Measurements from ENCODE around the gene CLP1.
"Not testable (repeated sequence)": the region's sequence is repeated elsewhere in the genome, so short reads cannot be mapped to it uniquely, and the experiment has no call there.

Gene CLP1

DNA sequence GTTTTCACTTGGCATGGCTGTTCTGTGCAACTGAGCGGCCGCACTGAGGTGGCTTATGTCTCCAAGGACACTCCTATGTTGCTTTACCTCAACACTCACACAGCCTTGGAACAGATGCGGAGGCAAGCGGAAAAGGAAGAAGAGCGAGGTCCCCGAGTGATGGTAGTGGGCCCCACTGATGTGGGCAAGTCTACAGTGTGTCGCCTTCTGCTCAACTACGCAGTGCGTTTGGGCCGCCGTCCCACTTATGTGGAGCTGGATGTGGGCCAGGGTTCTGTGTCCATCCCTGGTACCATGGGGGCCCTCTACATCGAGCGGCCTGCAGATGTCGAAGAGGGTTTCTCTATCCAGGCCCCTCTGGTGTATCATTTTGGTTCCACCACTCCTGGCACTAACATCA, 2.1 kb downstream of the CLP1 start:
- no peak for DNase-seq

DNA sequence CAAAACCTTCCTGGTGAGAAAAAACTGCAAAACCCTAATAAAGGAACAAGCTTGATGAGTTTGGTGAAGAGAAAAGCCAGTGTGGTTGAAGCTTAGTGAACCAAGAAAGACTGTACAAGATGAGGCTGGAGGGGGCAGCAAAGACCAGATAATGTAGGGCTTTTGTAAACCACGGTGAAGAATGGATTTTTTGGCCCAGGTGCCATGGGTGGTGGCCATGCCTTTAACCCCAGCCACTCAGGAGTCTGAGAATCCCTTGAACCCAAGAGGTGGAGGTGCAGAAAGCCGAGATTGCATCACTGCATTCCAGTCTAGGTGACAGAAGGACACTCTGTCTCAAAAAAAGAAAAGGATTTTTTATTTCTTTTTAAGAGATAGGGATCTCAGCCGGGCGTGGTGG, 5.3 kb downstream of the CLP1 start:
- DNase-seq: no peak

DNA sequence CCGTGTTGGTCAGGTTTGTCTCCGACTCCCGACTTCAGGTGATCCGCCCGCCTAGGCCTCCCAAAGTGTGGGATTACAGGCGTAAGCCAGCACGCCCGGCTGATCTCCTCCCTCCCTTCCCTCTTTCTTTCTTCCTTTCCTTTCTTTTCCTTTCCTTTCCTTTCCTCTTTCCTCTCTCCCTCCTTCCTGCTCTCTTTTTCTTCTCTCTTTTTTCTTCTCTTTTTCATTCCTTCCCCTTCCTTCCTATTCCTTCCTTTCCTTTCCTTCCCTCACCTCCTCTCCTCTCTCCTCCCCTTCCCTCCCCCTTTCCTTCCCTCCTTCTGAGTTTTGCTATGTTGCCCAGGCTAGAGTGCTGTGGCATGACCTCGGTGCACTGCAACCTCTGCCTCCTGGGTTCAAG, 6.4 kb downstream of the CLP1 start:
- DNase-seq: no peak

DNA sequence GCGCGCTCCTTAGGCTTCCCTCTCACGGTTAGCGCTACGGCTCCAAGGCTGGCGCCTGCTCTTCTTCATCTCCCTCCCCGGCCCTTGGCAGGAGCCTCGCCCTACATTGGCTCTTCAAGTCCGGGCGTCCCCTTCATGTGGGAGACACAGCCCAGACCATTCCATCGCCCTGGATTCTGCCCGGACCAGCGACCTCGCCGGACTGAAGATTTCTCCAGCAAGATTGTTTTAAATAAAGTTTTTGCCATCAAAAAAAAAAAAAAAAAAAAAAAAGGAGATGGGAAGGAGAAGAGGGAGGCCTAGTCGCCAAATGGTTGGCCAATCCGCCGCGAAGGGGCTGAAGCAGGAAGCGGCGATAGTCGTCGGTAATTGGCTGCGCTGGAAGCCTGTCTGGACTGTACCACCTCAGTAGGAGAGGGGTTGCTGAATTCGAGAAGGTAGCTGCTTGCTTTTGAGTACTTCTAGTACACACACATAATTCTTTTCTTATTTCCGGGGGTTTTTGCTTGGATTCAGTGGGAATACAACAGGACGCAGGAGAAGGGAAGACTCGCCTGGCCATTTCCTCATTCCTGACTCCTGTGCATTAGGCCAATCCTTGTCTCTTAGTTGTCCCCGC, 9.7 kb downstream of the CLP1 start:
- peak in 55 of 56 donors; percentile 87 to 100 (median 97) for DNase-seq

DNA sequence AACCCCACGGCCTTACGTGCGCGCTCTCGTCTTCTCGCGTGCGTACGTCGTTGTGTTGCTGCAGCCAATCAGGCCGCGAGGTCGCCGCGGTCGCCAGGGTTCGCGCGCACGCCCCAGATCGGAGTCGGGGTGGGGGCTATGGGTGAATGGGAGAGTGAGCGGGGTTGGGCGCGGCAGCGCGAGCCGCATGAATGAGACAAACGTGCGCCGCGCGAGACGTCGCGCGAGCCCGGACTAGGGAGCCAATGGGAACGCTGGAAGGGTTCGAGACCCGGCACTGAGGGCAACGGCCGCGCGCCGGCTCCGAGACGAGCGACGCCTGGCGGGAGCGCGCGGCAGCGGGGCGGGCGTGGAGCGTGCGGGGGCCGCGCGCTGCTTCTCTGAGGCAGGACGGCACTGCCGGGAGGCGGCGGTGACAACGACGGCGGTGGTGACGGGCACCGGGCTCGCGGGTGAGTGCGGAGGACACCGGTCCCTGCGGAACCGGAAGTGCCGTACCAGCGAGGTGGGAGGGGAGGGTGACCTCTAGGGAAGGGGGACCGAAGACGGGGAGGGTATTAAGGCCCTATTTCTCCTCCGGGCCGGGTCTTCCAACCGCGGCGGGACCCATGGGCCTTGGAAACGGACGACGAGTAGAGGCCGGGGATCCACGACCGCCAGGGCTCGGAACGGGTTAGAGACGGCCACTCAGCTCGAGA, 10.3 kb downstream of the CLP1 start, which contains the start of gene ZDHHC5:
Gene ZDHHC5, plus strand, starts transcription at position 379 of the 698 bp plus-strand sequence. CDS start 4,977 bp downstream, outside the sequence.
- peak; percentile 82 to 100 (median 99) for DNase-seq

DNA sequence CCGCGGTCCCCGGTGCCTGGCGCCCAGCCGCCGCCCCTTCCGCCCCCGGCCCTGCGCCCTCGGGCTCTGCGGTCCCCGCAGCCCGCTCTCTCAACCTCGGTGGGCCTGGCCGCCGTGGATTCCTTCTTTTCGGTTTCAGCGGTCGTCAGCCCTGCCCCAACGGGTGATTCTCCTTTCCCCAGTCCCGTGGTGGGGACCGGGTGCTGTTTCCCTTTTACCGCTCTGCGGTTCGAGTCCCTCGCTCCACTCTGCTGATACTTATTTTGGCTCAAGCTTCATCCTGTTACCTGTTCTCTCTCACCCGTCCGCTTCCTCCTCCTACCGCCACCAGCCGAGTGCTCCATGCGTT, 10.8 kb downstream of the CLP1 start:
- DNase-seq: peak in 5 of 56 donors; percentile 34 to 58 (median 38)

DNA sequence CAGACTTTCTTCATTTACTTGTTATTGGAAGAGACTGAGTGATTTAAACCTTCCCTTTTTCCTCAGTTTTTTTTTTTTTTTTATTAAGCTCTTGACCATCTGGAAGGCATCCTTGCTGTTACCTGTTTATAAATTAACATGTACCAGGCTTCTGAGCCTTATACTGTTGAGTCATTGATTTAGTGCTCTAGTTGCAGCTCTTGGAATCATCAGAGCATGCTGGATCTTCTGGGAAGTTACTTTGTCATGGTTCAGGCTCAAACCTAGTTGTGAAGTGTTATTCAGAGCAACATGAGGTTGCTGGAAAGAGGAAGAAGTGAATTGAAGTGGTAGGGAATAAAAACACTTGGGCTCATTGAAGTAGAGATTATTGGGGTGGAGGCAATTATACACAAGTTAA, 16.7 kb downstream of the CLP1 start:
- no peak for DNase-seq

DNA sequence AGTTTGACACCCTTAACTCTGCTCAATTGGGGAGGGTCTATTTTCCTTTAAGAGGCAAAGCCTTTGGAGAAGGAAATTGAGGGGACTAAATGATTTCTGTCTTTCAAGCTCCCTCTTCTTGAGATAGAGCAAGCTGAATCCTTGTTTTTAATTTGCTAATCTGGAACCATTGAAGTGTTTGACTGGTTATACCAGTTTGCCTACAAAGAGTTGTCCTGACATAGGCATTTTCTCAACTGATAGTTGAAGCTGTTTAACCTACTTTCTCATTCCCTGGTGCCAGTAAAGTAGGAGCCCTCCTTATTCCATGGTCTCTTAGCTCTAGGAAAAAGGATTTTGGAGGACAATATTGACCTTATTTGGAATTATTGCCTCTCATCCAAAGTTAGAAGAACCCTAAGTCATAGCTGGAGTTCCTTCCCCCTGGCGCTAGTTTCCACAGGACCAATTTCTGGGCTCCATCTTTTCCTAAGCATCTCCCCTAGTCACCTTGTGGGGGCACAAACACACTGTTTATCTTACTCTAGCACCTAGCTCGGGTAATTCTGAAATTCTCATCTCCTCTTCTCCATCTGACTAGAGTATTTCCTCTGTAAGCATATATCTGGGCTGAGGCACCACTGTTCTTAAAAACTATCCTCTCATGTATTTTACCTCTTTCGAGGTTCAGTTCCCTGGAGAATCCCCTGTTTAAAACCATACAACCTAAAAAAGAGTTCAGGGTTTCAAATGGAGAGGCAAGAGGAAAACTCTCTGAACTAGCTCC, 17.8 kb downstream of the CLP1 start:
- no peak for DNase-seq

DNA sequence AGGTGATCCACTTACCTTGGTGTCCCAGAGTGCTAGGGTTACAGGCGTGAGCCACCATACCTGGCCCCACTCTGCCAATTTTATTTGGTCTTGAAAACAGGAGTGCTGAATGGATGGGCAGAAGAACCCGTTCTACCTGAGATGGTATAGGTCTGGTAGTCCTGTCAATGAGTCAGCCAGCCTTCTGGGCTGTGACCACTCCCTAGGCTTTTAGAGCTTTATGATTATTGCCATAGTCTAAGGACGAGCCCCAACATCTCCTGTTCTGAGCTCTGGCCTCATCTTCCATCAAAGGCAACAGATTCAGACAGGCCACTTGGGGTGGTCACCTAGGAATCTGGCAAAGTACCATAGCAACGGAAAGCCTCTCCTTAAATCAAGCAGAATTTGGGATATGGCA, 21.8 kb downstream of the CLP1 start:
- no peak for DNase-seq

DNA sequence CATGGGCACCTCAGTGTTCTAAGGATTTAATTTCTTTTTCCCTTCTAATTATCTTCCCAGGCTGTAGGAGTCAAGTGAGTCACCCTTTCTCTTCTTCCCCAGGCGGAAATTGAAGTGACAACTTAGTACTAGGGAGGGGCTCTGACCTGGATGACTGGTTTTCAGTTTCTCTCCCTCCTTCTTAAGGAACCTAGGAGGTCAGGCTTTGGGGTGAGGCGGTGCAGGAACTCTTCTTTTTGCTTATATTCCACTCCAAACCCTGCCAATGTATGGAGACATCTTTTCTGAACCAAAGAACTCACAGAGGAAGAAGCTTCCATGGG, 23.0 kb downstream of the CLP1 start:
- DNase-seq: no peak

DNA sequence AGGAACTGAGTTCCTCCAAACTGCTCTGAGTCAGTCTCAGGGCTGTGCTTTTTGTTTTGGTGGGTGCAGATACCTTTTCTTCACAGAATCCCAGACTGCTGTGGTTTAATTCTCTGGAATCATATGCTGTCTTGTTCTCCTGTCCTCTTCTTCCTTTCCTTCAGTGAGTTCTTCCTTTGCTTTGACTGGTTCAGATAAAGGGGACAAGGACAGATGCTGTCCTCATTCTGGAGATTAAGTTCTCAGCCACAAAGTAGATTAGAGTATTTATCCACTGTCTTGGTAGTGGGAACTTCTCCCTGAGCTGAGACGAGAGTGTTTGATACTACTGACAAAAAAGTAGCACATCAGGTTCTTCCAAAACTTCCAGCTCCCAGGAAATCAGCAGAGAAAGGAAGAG, 23.6 kb downstream of the CLP1 start:
- DNase-seq: no peak

DNA sequence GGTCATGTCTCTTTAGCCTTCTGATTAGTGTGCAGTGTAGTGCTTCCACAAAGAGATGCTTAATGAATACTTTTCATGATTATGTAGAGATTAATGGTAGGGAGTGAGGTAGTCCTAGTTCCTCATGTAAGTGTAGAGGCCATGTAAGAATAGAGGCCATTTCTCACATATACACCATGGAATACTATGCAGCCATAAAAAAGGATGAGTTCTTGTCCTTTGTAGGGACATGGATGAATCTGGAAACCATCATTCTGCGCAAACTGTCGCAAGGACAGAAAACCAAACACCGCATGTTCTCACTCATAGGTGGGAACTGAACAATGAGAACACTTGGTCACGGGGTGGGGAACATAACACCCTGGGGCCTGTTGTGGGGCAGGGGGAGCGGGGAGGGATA, 32.9 kb downstream of the CLP1 start:
- not testable (repeated sequence) for DNase-seq

DNA sequence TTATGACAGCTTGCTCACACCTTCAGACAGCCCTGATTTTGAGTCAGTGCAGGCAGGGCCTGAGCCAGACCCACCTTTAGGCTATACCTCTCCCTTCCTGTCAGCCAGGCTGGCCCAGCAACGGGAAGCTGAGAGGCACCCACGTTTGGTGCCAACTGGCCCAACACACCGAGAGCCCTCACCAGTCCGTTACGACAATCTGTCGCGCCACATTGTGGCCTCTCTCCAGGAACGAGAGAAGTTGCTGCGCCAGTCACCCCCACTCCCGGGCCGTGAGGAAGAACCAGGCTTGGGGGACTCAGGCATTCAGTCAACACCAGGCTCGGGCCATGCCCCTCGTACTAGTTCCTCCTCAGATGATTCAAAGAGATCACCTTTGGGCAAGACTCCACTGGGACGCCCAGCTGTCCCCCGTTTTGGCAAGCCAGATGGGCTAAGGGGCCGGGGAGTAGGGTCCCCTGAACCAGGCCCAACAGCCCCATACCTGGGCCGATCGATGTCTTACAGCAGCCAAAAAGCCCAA, 41.3 kb downstream of the CLP1 start:
- no peak for DNase-seq

DNA sequence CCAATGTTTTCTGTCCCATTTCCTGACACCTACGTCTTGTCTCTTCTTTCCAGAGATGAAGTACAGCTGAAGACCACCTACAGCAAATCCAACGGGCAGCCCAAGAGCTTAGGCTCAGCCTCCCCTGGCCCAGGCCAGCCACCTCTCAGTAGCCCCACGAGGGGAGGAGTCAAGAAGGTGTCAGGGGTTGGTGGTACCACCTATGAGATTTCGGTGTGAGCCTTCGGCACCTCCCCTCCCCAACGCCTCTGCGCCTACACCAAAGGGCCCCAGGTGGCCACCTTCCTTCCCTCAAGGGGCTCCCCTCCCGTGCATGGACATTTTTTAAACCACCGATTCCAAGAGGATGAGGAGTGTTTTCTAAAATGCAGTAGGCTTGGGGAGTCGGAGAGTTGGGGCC, 42.3 kb downstream of the CLP1 start:
- no peak for DNase-seq

DNA sequence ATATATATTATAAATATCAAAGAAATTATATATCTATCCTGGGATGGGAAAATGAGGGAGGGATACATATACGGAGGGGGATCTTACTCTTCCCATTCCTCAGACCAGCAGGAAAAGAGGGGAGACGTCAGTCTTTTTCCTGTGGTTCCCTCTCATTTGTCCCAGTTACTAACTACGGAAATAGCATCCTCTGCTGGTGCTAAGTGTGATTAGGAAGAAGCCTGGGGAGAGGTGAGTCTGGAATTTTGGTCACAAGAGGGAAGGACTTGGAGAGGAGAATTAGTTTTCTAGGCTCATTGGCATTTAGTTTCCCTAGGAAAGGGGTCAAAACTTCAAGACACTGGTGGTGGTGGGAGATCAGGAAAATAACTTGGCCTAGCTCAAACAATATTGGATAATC, 42.9 kb downstream of the CLP1 start:
- DNase-seq: no peak

DNA sequence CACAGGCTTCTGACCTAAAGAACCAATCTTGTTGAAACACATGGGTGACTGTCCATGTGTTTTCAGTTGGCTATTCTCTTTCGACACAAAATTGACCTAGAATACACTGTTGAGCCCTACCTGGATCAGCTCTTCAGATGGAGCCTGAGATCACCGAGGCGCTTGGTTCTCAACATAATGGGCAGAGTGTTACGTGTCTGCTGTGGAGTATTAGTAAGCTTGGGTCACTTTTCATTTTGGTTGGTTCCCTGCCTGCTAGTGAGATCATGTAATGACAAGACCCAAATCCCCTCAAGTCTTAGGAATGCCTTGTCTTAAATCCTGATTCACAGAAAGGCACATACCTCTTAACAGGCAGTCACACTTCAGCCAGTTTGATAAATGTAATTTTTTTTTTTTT, 45.8 kb downstream of the CLP1 start:
- no peak for DNase-seq

DNA sequence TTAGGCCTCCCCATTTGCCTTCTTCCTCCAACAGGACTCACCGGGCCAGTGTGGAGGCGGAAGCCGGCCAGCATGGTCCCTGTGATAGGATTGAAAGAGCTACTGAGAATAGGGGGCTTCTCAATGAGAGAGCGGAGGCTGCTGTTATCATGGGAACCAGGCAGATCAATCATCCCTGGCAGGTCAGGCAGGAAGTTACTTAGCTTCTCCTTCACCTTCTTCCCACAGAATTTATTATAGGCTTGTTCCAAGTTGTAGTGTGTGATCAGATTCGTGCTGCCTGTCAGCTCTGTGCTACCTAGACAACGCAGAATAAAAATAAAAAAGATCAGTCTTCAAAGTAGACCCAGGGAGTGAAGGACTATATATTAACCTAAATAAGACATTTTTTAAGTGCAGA, 47.4 kb downstream of the CLP1 start:
- peak in 5 of 56 donors; percentile 4 to 28 (median 6) for DNase-seq

DNA sequence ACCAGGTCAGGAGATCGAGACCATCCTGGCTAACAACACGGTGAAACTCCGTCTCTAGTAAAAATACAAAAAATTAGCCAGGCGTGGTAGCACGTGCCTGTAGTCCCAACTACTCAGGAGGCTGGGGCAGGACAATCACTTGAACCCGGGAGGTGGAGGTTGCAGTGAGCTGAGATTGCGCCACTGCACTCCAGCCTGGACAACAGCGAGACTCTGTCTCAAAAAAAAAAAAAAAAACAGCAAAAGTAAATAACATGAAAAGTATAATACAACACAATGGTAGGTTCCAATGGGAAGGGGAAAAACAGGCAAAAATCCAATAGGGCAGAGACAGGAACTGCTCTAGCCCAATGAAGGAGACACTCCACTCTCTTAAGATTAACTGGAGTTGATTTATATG, 47.9 kb downstream of the CLP1 start:
- not testable (repeated sequence) for DNase-seq

DNA sequence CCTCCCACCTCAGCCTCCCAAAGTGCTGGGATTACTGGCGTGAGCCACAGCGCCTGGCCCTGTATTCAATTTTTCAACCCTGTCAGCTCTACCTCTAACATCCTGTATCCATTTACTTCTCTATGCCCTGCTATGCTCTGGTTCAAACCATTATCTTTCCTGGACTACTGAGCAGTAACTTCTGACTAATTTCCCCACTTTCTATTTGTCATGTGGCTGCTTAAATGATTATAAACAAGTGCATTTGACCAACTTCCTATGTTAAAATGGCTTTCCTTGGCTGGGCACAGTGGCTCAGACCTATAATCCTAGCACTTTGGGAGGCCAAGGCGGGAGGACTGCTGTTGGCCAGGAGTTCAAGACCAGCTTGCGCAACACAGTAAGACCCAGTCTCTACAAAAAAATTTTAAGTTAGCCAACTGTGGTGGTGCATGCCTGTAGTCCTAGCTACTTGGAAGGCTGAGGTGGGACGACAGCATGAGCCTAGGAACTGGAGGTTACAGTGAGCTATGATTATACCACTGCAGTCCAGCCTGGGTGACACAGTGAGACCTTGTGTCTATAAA, 52.3 kb downstream of the CLP1 start:
- no peak for DNase-seq
